Renal pelvis (tissue), 4 donors: ENCODE measurements around the gene CAPZB. TPM values are rescaled to one million over a fixed set of nuclear protein-coding genes. Genes with fewer than 3 reads are reported as not detected.
A peak's percentile ranks its signal among the peaks of the same experiment; 100 is the strongest.
"Not testable (repeated sequence)": the region's sequence is repeated elsewhere in the genome, so short reads cannot be mapped to it uniquely, and the experiment has no call there.

Source experiments
- DNase-seq: peaks from one replicate; pipeline ENCODE4 v3.0.0-alpha.2; 2013
- polyA plus RNA-seq, 3 donors: library from polyadenylated mRNA; unstranded; fragments of 120-200 nt; gene quantifications; one replicate each; pipeline ENCODE4 v1.2.1, GENCODE V29; 2013; ENCODE audit not compliant: insufficient read length in 3 of 3

The CAPZB gene
- polyA plus RNA-seq, 3 donors = 225 to 275 (median 245) TPM

DNA sequence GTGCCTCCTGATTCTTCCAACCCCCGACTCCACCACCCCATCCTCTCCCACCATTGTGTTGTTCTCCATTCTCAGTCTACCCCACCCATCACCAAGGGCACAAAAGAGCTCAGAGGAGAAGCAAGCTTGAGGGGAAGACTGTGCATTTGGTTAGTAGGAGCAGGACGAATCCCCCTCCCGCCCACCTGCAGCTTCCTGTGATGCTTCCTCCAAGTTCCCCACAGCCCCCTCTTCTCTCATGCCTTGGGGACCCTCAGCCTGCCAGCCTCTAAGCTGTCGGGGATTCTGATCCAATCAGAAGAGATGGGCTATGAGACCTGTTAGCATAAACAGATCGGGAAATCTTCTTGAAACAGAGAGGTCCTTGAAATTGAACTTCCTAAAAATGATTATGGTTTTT, 22.2 kb upstream of the CAPZB start:
- no peak for DNase-seq

DNA sequence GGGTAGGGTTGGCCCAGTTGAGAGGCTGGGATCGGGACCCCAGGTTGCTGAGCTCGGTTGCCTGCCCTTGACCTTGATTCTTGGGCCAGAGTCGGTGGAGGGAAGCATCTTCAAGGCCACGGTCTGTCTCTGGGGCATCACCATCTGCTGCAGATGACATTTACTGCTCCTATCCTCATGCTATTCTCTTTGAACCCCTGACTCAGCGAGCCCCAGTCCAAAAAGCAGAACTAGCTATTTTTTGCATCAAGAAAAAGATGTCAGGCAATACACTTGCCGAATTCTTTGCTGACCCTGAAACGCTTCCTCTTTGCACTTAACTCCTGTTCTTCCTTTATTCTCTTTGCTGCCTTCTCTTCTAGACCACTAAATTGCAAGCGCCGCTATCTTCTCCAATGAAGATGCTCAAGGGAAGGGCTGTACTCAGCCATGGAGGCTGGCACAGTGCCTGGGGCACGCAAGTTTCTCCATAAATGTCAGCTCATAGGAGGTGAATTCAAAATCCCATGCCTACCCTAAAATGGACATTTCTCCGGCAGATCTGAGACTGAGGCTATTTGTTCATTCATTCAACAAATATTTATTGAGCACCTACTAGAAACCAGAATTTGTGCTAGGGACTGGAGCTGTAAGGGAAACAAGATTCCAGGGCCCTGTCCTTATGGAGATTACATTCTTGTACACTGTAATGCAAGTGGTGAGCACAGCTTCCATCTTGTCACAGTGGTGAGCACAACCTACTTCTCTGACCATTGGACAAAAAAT, 20.5 kb upstream of the CAPZB start:
- DNase-seq = no peak

DNA sequence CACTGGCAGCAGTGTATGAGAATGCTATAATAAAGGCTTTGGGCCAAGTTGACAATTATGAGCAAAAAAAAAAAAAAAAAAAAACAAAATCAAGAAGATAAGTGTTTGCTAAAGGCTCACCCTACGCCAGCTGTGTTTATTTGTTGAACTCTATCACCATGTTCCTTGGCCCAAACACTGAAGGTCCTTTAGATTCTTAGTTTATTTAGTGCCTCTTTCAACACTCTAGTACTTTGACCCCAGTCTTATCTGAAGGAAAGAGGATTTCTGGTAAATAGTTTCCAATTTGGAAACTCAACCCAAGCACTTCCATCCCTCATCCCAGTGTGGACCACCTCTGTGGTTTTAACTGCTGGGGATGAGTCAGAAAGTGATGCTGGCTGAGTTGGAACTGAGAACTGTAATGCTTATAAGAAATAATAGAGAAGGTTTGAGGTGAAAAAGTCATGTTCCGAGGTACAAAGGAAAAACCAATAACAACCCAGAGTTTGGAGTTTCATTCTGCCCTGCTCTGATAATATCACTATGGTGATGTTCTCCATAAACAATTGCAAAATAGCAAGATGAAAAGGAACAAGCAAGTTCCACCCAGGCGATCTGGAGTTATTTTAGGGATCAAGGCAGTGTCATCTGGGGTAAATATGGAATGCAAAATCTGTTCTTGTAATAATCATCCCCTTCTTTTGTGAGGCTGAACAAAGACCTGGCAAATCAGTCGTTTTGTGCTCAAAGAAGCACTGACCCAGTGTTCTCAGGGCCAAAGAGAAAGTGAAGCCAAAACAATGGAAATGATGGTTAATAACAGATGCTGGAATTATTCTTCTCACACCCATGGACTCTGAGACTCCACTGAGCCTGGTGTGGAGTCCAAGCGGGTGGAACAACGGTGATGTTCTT, 19.7 kb upstream of the CAPZB start:
- no peak for DNase-seq

DNA sequence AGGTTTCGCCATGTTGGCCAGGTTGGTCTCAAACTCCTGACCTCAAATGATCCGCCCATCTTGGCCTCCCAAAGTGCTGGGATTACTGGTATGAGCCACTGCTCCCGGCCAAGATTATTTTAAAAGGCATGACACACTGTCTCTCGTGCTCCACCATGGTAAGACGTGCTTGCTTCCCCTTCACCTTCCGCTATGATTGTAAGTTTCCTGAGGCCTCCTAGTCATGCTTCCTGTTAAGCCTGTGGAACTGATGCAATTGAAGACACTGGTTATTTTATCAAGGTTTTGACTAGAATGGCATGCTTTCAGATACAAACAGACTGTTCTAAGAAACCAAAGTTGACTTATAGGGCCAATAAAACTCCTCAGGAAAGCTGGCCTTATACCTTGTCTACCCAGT, 16.9 kb upstream of the CAPZB start:
- DNase-seq = not testable (repeated sequence)

DNA sequence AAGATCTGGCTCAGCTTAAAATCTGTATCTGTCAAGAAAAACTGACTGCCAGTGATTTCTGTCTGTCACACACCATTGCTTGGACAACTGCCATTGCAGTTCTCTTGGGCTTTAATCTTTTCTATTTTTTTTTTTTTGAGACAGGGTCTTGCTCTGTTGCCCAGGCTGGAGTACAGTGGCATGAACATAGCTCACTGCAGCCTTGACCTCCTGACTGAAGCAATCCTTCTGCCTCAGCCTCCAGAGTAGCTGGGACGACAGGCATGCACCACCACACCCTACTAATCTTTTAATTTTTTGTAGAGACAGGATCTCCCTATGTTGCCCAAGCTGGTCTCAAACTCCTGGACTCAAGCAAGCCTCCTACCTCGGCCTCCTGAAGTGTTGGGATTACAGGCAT, 14.5 kb upstream of the CAPZB start:
- DNase-seq = not testable (repeated sequence)

DNA sequence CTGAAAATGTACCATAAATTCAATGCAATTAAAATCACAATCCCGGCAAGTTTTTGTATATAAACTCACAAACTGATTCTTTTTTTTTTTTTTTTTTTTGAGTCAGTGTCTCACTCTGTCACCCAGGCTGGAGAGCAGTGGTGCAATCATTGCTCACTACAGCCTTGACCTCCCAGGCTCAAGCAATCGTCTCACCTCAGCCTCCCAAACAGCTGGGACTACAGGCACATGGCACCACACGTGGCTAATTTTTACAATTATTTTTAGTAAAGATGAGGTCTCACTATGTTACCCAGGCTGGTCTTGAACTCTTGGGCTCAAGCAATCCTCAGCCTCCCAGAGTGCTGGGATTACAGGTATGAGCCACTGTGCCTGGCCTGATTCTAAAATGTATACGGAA, 12.1 kb upstream of the CAPZB start:
- not testable (repeated sequence) for DNase-seq

DNA sequence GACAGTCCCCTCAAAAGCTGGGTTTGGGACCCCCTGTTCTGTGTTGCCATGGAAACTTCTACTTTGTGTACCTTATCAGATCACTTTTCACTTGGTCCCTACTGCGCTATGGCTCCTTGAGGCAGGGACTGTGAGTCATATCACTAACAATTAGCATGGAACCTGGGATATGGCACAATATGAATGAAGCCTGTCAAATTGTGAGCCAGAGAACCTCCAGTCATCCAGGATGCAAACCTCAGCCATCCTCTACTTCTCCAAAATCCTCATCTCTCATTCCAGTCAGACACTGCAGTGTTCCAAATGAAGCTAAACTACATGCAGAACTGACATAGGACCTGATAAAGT, 11.2 kb upstream of the CAPZB start:
- DNase-seq = no peak

DNA sequence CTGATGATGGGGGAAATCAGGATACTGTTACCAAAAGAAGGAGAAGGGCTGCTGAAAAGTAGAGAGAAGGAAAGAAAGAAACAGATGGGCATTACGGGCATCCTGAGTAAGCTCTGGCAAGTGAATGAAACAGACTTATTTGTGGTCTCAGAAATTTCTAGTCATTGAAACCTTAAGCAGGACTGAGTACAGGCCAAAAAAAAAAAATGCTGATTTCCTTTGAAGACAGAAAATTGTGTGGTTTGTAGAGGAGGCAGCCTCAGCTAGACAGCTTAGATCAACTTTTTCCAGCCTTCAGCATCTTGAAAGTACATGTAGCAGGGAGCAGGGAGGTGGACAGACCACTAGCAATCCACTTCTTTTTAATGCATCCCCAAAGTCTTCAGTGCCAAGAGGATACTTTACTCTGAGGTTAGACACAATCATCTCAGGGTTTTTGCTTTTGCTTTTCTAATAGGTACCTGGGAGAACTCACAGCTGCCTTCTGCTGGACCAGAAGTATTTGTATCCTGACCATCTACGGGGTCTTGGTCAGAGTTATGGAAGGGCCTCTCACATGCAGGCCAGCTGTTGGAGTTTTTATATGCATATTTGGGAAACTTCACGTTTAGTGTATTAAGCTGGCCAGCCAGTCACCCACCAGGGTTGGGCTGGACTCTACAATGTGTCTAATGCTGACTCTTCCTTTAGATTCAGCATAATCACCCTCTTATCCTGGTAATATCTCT, 10.6 kb upstream of the CAPZB start:
- DNase-seq = peak; percentile 54

DNA sequence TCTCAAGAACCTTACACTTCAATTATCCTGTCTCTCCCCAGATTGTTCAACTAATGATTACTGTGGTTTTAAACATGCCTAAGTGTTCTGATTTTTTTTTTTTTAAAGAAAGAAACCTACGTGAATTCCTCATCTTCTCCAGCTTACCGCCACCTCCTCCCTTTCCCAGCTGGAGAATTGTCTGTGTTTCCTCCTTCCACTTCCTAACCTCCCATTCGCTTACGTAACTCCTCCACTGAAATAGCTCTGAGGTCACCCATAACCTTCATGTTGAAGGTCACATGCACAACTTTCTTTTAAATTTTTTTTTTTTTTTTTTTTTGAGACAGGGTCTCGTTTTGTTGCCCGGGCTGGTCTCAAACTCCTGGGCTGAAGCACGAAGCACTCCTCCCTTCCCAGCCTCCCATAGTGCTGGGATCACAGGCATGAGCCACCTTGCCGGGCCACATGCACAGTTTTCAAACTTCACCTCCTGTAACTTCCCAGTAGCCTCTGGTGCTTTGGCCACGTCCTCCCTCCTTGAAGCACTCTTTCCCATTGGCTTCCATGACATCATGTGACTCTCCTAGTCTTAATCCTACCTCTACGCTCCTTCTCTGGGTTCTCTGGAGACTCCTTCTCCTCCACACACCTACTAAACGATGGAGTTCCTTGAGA, 9.8 kb upstream of the CAPZB start:
- no peak for DNase-seq

DNA sequence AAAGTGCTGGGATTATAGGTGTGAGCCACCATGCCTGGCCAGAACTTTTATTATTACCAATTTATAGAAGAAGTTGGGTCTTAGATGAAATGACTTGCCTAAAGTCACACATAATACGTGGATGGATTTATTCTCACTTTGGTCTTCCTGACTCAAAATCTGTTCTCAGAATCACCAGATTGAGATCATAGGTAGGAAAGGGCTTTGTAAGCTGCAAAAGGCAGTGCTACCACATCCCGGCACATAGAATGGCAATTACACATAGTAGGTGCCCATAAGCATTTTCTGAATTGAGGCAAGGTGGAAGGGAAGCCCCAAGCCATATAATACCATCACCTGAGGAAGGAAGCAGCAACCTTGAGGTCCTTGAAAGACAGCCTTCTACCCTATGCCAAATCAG, 8.2 kb upstream of the CAPZB start:
- DNase-seq = no peak

DNA sequence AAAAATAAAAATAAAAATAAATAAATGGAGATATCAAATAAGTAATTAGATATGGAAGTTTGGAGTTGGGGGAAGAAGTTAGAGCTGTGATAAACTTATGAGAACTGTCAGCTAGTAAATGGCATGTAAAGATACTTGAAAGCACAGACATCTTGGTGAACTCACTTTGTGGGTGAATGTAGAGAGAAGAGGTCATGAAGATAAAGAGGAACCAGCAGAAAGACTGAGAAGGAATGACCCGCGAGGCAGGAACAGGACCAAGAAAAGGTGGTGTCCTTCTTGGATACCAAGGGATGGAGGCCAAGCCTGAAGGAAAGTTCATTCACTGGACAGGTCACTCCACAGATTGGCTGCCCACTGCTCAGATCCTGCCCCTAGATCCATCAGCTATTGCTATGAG, 4.7 kb upstream of the CAPZB start:
- DNase-seq = no peak

DNA sequence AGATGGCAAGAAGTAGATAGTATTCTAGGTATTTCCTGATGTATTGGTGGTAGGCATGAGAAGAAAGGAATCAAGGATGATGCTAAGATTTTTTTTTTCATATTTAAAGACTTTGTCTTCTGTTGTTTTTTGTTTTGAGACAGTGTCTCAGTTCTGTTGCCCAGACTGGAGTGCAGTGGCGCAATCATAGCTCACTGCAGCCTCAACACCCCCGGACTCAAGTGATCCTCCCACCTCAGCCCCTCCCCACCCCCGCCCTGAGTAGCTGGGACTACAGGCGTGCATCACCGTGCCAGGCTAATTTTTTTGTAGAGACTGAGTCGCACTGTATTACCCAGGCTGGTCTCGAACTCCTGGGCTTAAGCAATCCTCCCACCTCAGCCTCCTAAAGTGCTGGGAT, 2.8 kb upstream of the CAPZB start:
- no peak for DNase-seq

DNA sequence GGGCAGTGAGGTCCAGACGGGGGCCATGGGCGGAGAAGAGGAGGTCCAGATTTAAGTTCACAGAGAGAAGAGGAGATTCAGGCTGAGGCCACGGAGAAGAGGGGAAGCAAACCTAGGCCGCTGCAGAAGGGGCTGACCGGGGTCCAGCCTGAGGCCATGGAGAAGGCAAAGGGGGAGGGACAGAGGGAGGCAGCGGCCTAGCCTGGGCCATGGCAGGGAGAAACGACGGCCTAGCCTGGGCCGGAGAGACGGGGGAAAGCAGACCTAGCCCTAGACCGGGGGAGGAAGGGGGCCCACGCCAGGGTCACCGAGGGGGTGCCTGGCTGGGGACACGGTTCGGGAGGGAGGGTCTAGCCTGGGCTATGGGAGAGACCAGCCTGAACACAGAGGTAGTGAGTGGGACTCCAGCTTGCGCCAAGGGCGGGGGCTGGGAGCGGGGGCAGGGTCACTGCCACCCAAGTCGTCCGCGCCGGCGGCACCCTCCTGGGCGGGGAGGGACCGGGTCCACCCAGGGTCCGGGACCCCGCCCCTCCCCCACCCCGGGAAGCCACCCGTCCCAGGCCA, 459 bp downstream of the CAPZB start:
- DNase-seq = no peak

DNA sequence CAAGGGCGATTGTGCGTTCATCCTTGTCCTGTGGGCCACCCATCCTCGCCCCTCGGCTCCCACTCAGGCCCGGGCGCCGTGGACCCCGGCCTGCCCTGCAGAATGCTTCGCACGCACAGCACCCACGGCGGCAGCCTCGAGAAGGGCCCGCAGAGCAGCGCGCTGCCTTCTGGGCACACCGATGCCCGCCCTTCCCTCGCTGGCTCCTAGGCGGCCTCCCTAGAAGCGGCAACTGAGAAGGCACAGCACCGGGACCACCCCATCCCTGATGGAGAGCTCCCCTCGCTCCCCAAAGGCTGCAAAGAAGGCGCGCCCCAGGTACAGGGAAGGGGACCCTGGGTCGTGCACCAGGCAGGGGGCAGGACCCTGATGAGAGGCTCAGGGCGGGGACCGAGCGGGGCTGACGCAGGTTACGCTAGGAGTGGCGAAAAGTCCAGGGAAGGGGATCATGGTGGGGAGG, 971 bp downstream of the CAPZB start:
- DNase-seq = no peak

DNA sequence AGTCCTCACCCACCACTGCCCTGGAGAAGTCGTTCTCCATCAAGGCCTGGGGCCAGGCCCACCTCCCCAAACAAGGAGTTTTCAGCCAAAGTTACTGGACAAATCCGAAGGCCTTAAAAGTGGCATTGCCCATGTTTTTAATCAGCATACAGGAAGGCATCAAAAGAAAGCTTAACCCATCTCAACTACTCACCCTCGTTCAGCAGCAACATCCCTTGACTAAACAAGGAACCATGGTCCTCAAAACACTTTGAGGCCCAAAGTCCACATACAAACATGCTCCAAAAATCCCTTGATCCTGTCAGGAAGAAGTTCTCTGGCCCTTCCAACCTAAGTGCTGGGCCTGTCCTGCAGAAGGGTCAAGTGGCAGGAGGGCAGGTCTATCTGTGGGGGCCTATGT, 1.6 kb downstream of the CAPZB start:
- DNase-seq = no peak

DNA sequence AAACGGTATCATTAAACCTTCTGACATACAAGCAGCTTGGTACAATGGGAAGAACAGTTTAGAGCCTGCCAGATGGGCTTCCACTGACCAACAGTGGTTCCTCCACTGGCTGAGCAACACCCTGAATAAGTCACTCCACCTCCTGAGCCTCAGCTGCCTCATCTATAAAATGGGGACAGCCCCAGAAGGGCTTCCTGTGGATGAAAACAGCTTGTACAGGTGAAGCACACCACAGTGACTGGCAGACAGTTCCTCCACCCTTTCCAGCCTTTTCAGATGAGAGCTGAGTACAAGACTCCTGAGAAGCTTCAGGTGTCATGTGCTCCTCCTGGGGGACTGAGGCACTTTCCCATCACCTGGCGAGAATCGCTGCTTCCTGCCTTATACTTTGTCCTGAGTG, 2.1 kb downstream of the CAPZB start:
- no peak for DNase-seq

DNA sequence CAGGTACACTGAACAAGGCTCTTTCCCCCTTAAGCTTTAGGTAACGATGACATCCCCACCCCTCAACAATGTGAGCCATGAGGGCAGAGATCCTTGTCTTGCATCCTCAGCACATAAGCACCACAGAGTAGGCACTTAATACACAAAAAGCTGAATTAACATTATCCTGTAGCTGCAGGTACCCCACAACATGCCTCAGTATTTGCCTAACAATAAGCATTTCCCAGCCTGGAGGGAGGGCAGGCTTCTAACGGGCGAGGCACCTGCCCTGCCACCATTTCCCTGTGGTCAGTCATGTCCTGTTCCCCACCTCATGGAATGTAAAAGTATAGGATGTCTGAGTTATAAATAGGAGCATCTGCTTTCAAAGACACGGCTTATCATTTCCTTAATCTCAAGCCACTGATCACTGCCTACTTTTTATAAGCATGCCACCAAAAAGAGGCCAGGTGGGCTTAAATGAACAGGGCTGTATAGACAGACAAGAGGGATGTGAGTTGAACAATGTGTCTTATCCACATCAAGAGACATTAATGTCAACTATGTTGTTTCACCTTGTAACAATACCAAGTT, 3.4 kb downstream of the CAPZB start:
- DNase-seq = no peak

DNA sequence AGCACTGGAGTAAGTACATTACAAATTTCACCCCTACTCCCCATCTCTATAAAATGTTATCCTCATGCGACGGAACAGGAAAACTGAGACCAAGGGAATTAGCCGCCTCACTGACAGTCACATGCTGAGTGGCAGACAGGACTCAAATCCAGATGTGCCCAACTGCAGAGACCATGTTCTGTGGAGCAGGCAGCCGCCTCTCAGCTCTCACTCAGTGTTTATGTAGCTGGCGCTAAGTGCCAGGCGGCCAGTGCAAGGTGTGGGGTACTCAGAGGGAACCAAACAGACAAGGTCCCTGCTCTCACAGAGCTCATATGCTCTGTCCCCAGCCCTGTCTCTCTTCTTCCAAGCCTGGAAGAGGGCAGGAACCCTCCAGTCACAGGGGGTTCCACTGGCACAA, 5.1 kb downstream of the CAPZB start:
- no peak for DNase-seq

DNA sequence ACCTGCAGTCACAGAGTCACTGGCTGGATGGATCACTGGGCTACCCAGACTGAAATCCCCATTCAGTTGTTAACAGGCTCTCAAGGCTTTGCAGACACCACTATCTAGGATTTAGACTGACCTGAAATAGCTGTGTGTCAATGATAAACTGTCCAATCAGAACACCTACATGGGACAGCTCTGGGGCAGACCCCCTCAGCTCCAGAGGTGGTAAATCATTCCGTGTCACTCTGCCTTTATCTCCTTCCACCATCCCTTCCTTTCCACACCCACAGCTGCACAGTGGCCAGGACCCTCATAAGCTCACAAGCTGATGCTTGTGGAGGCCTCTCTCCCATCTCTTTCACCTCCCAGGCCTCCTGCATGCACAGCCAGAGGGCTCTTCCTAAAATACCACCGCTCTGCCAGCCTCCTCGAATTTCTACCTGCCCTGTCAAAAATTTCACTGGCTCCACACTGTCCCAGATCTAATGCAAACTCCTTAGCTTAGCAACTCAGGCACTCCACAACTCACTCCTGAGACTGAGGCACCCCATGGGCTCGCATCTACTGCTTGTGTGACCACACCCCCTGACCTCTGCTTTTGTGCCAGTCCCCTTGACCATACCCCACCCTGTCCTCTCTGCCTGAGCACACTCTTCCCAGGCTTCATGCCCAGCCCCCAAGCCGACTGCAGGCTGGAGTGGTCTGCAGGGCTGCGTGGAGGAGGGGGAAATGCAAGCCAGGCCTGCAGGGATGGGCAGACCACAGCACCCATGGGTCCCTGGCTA, 5.8 kb downstream of the CAPZB start:
- DNase-seq = no peak

DNA sequence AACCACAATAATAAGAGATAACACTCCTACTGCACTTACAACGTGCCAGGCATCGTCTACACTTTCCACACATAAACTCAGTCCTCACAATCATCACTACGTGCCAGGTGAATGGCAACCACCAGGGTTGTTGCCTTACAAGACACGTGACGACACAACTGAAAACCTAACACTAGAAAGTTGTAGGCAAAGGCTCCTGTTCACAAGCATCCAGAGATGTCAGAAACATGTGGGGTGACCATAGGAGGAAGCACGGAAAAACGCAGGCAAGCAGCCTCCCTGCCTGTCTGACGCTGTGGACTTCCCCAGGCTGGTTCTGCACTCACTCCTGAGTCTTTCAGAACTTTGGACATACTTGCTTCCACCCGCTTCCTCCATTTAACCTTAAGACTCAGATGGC, 7.0 kb downstream of the CAPZB start:
- DNase-seq = no peak
